ENCODE results near the gene HIPK2.

Gene HIPK2

GRCh38 chr7:139645572-139646523 is 131.9 kb downstream of the HIPK2 start:
- peak; percentile 90 for DNase-seq

- DNase-seq: no peak
Measured at GRCh38 chr7:139643951-139644585, 133.7 kb downstream of the HIPK2 start.

GRCh38 chr7:139642283-139642682 is 135.5 kb downstream of the HIPK2 start:
- DNase-seq: no peak

GRCh38 chr7:139641337-139641992 is 136.3 kb downstream of the HIPK2 start:
- no peak for DNase-seq

GRCh38 chr7:139640681-139641080 is 137.1 kb downstream of the HIPK2 start:
- DNase-seq: no peak

- no peak for DNase-seq
Measured at GRCh38 chr7:139639563-139639962, 138.2 kb downstream of the HIPK2 start.

GRCh38 chr7:139635526-139636302 is 142.1 kb downstream of the HIPK2 start:
- no peak for DNase-seq

GRCh38 chr7:139634087-139634486 is 143.7 kb downstream of the HIPK2 start:
- no peak for DNase-seq

GRCh38 chr7:139631520-139632031 is 146.2 kb downstream of the HIPK2 start:
- DNase-seq: no peak

GRCh38 chr7:139630643-139631519 is 146.9 kb downstream of the HIPK2 start:
- peak; percentile 14 for DNase-seq

GRCh38 chr7:139629392-139630082 is 148.3 kb downstream of the HIPK2 start:
- DNase-seq: peak; percentile 54

GRCh38 chr7:139627831-139628230 is 150.0 kb downstream of the HIPK2 start:
- peak; percentile 17 for DNase-seq

GRCh38 chr7:139626817-139627216 is 151.0 kb downstream of the HIPK2 start:
- DNase-seq: peak; percentile 22

GRCh38 chr7:139623518-139623917 is 154.3 kb downstream of the HIPK2 start:
- DNase-seq: no peak

GRCh38 chr7:139620676-139621344 is 157.0 kb downstream of the HIPK2 start:
- DNase-seq: peak; percentile 76

GRCh38 chr7:139619367-139619657 is 158.5 kb downstream of the HIPK2 start:
- peak; percentile 16 for DNase-seq

GRCh38 chr7:139618482-139619366 is 159.1 kb downstream of the HIPK2 start:
- peak; percentile 73 for DNase-seq

- no peak for DNase-seq
Measured at GRCh38 chr7:139617074-139617473, 160.7 kb downstream of the HIPK2 start.

GRCh38 chr7:139614886-139615285 is 162.9 kb downstream of the HIPK2 start:
- DNase-seq: no peak

Data from islet precursor cell (in vitro differentiated cells).